ENCODE data around the gene SYTL3. TPM values are rescaled to one million over a fixed set of nuclear protein-coding genes. Genes with fewer than 3 reads are reported as not detected.

Gene SYTL3
- total and polyA plus RNA-seq, 2 donors (not counting 1 experiment from before 2014, with no cell fraction given), result 1.1 to 5.4 TPM

GRCh38 chr6:158764183-158764849 lies 114.5 kb downstream of the SYTL3 start:
- Histone ChIP-seq H4K20me1 (ENCODE audit: control insufficient read depth, insufficient read depth, low read length, poor library complexity, severe bottlenecking) (peaks cover 46% of the 10 kb centered on the region), H2AFZ (ENCODE audit: insufficient read depth, low read depth, low read length, poor library complexity, severe bottlenecking) (no peak overlapping the region), H3K9me3 (ENCODE audit: control extremely low read depth in 1 of 3, control insufficient read depth in 2 of 3, insufficient read depth in 1 of 3, low read length in 2 of 3) (no peaks in the 10 kb centered on the region), H3K27ac (ENCODE audit: low read length in 2 of 2) (no peak overlapping the region), H3K79me2 (ENCODE audit: control insufficient read depth, insufficient read depth, low read length) (no peaks in the 10 kb centered on the region), H3K4me3 (ENCODE audit: control extremely low read depth in 1 of 5, extremely low read depth in 1 of 5, insufficient read depth in 1 of 5, low read depth in 2 of 5, low read length in 4 of 5) (no peak overlapping the region), H3K4me2 (replicated peaks; ENCODE audit: low read depth, low read length, poor library complexity, severe bottlenecking) (no peak overlapping the region), H3K9ac (ENCODE audit: low read length) (no peak overlapping the region), H3K36me3 (replicated peaks in 1 of 2; ENCODE audit: control extremely low read depth in 1 of 2, control insufficient read depth in 1 of 2, extremely low read depth in 1 of 2, insufficient read depth in 2 of 2, low read length in 1 of 2) (peaks cover 15 to 46% of the 10 kb centered on the region in 2 experiments), H3K4me1 (ENCODE audit: control insufficient read depth in 2 of 2, insufficient read depth in 2 of 2, low read length in 2 of 2) (no peaks in the 10 kb centered on the region), H3K27me3 (replicated peaks in 1 of 4; ENCODE audit: control extremely low read depth in 1 of 4, control insufficient read depth in 3 of 4, insufficient read depth in 4 of 4, low read length in 3 of 4) (no peaks in the 10 kb centered on the region)
- no peak overlapping the region for H3K4me3 Mint-ChIP-seq
- 95% methylated on average over 9 of the region's 14 CpGs for WGBS (ENCODE audit: insufficient coverage)
- DNase-seq (peak; percentile 60), ATAC-seq (ENCODE audit: low read depth) (peak; percentile 8)
- intact Hi-C loops (cut with micrococcal nuclease), result loop anchor here (5.0 kb wide), 2 partner anchors 33 to 47 kb away; no protein-coding TSS in a partner anchor
- H3K4me1 Mint-ChIP-seq, result peaks cover 2% of the 10 kb centered on the region
- H3K27ac Mint-ChIP-seq, result peak overlapping the region; percentile 71
- no peaks in the 10 kb centered on the region for H3K27me3 Mint-ChIP-seq
- ChIA-PET POLR2A (interaction anchor here (0.6 to 3.0 kb wide), 4 partner anchors 49 to 343 kb away, joined by 3 to 8 read pairs (median 4); no protein-coding TSS in a partner anchor), CTCF (interaction anchor here (0.8 to 2.7 kb wide), 4 partner anchors 60 to 195 kb away, joined by 3 to 6 read pairs (median 3); no protein-coding TSS in a partner anchor)
- TF ChIP-seq CTCF (IDR thresholded peaks at IDR 0.05) (no peak), EZH2 (IDR thresholded peaks at IDR 0.05; ENCODE audit: borderline replicate concordance, insufficient read depth, low read depth, low read length, poor library complexity, severe bottlenecking) (no peak)
- H3K9me3 Mint-ChIP-seq (ENCODE audit: insufficient read depth), result no peaks in the 10 kb centered on the region

GRCh38 chr6:158764926-158765325 lies 115.1 kb downstream of the SYTL3 start:
- Mint-ChIP-seq H3K9me3 (ENCODE audit: insufficient read depth) (no peaks in the 10 kb centered on the region), H3K4me1 (peaks cover 2% of the 10 kb centered on the region), H3K27me3 (no peaks in the 10 kb centered on the region), H3K4me3 (no peak overlapping the region), H3K27ac (peak overlapping the region; percentile 71)
- no peaks in the 10 kb centered on the region for H3K4me1 ChIP-seq (ENCODE audit: control insufficient read depth in 2 of 2, insufficient read depth in 2 of 2, low read length in 2 of 2)
- TF ChIP-seq CTCF (IDR thresholded peaks at IDR 0.05), result no peak
- no peak for TF ChIP-seq EZH2 (IDR thresholded peaks at IDR 0.05; ENCODE audit: borderline replicate concordance, insufficient read depth, low read depth, low read length, poor library complexity, severe bottlenecking)
- ATAC-seq (ENCODE audit: low read depth) (no peak), DNase-seq (peak; percentile 57)
- no peak overlapping the region for H2AFZ ChIP-seq (ENCODE audit: insufficient read depth, low read depth, low read length, poor library complexity, severe bottlenecking)
- no peaks in the 10 kb centered on the region for H3K9me3 ChIP-seq (ENCODE audit: control extremely low read depth in 1 of 3, control insufficient read depth in 2 of 3, insufficient read depth in 1 of 3, low read length in 2 of 3)
- POLR2A ChIA-PET, result interaction anchor here (1.0 to 1.5 kb wide), 2 partner anchors 20 to 61 kb away, joined by 4 read pairs; no protein-coding TSS in a partner anchor
- intact Hi-C loops (cut with micrococcal nuclease), result loop anchor here (5.0 kb wide), 2 partner anchors 32 to 48 kb away; no protein-coding TSS in a partner anchor
- H3K27me3 ChIP-seq (replicated peaks in 1 of 4; ENCODE audit: control extremely low read depth in 1 of 4, control insufficient read depth in 3 of 4, insufficient read depth in 4 of 4, low read length in 3 of 4), result no peaks in the 10 kb centered on the region
- WGBS (ENCODE audit: insufficient coverage), result 99% methylated on average over 9 of the region's 9 CpGs
- H3K27ac ChIP-seq (ENCODE audit: low read length in 2 of 2), result no peak overlapping the region
- peaks cover 52% of the 10 kb centered on the region for H4K20me1 ChIP-seq (ENCODE audit: control insufficient read depth, insufficient read depth, low read length, poor library complexity, severe bottlenecking)
- H3K4me2 ChIP-seq (replicated peaks; ENCODE audit: low read depth, low read length, poor library complexity, severe bottlenecking), result no peak overlapping the region
- H3K9ac ChIP-seq (ENCODE audit: low read length), result no peak overlapping the region
- no peak overlapping the region for H3K4me3 ChIP-seq (ENCODE audit: control extremely low read depth in 1 of 5, extremely low read depth in 1 of 5, insufficient read depth in 1 of 5, low read depth in 2 of 5, low read length in 4 of 5)
- no peaks in the 10 kb centered on the region for H3K79me2 ChIP-seq (ENCODE audit: control insufficient read depth, insufficient read depth, low read length)
- CTCF ChIA-PET, result interaction anchor here (0.9 to 2.7 kb wide), 5 partner anchors 28 to 194 kb away, joined by 3 to 6 read pairs (median 4); no protein-coding TSS in a partner anchor
- H3K36me3 ChIP-seq (replicated peaks in 1 of 2; ENCODE audit: control extremely low read depth in 1 of 2, control insufficient read depth in 1 of 2, extremely low read depth in 1 of 2, insufficient read depth in 2 of 2, low read length in 1 of 2), result peaks cover 18 to 52% of the 10 kb centered on the region in 2 experiments

Measured in B cell (primary cell).